ENCODE measurements around the gene CCDC57. TPM values are rescaled to one million over a fixed set of nuclear protein-coding genes. Genes with fewer than 3 reads are reported as not detected.
A peak's percentile ranks its signal among the peaks of the same experiment; 100 is the strongest.

Gene CCDC57
- total RNA-seq, 4 donors from 2014 or later, result 8.4 to 21.6 (median 16.4) TPM

DNA sequence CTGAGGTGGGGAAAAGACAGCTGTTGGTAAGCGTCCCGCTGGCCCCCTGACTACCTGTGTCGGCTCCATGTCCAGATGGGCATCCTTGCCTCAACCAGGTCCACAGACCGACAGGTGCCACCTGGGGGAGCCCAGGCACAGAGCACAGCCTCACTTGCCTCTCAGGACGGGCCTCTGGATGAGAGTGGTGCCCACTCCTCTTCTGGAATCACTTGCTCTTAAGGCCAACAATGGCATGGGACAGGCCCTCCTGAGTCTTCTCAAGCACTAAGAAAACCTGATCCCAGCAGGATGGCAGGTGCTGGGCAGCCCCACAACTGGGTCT, 33.4 kb upstream of the CCDC57 start:
- intact Hi-C loops (cut with DNase I), result no loop called here
- H3K36me3 ChIP-seq, result peaks cover 65 to 87% (median 77%) of the 10 kb centered on the region in 4 donors
- DNase-seq (ENCODE audit: extremely low spot score), result no peak
- peak overlapping the region; percentile 80 to 88 (median 86) for H3K27ac ChIP-seq (replicated peaks in 1 of 4)
- H3K9me3 ChIP-seq, result no peaks in the 10 kb centered on the region
- peaks cover 54 to 100% (median 89%) of the 10 kb centered on the region in 4 donors for H3K4me1 ChIP-seq
- TF ChIP-seq, protein P1, sequence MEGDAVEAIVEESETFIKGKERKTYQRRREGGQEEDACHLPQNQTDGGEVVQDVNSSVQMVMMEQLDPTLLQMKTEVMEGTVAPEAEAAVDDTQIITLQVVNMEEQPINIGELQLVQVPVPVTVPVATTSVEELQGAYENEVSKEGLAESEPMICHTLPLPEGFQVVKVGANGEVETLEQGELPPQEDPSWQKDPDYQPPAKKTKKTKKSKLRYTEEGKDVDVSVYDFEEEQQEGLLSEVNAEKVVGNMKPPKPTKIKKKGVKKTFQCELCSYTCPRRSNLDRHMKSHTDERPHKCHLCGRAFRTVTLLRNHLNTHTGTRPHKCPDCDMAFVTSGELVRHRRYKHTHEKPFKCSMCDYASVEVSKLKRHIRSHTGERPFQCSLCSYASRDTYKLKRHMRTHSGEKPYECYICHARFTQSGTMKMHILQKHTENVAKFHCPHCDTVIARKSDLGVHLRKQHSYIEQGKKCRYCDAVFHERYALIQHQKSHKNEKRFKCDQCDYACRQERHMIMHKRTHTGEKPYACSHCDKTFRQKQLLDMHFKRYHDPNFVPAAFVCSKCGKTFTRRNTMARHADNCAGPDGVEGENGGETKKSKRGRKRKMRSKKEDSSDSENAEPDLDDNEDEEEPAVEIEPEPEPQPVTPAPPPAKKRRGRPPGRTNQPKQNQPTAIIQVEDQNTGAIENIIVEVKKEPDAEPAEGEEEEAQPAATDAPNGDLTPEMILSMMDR (IDR thresholded peaks at IDR 0.05), result no peak
- no peak for TF ChIP-seq POLR2A (IDR thresholded peaks at IDR 0.05; ENCODE audit: low read depth)
- TF ChIP-seq POLR2AphosphoS5 (IDR thresholded peaks at IDR 0.05), result no peak
- TF ChIP-seq EP300 (IDR thresholded peaks at IDR 0.05), result no peak
- no peak overlapping the region for H3K4me3 ChIP-seq
- WGBS, result 100% methylated on average over 2 of the region's 5 CpGs
- no peaks in the 10 kb centered on the region for H3K27me3 ChIP-seq

DNA sequence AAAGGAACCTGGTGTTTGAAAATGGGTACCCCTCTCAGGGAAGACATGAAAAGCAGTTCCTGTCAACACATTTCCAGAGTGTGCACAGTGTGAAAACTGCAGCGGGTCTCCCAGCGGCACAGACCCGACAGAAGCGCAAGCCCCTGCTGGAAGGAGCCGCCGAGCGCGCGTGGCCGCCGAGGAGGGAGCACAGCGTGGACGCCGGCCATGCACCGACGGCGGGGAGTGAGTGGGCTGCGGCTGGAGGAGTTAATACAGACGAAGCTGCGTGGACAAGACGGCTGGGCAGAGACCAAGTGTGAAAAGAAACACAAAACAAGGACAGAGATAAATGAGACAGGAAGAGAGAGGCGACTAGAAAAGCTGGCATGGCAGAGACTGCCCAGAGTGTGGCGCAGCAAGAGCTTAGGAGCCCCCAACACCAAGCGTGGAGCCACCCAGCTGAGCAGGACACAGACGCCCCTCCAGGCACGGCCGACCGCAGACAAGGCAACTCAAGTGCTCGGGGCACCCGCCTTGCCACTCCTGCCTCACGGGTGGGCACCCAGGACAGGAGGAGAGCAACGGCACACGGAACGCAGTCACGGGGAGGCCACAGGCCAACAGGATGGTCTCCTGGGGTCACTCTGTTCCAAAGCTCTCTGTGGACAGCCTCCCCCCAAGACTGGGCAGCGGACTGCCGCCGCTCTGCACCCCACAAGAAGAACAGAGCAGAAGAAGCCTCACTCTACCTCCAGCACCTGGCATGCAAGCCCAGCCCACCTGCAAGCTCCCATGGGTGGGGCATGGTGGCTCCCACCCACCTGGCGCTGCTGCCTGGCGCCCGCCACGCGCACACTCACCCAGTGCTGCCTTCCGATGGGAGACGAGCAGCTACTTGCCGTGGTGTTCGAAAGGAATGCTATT, 32.7 kb upstream of the CCDC57 start:
- H3K9me3 ChIP-seq, result no peaks in the 10 kb centered on the region
- H3K4me3 ChIP-seq, result no peak overlapping the region
- no peaks in the 10 kb centered on the region for H3K27me3 ChIP-seq
- H3K27ac ChIP-seq (replicated peaks in 1 of 4), result peak overlapping the region; percentile 80 to 88 (median 86)
- intact Hi-C loops (cut with DNase I), result no loop called here
- H3K36me3 ChIP-seq, result peaks cover 59 to 81% (median 71%) of the 10 kb centered on the region in 4 donors
- WGBS, result 82% methylated on average over 34 of the region's 47 CpGs
- TF ChIP-seq, protein P1 (IDR thresholded peaks at IDR 0.05), result no peak
- no peak for TF ChIP-seq EP300 (IDR thresholded peaks at IDR 0.05)
- TF ChIP-seq POLR2A (IDR thresholded peaks at IDR 0.05; ENCODE audit: low read depth), result no peak
- no peak for TF ChIP-seq POLR2AphosphoS5 (IDR thresholded peaks at IDR 0.05)
- DNase-seq (ENCODE audit: extremely low spot score), result no peak
- H3K4me1 ChIP-seq, result peaks cover 59 to 100% (median 89%) of the 10 kb centered on the region in 4 donors

DNA sequence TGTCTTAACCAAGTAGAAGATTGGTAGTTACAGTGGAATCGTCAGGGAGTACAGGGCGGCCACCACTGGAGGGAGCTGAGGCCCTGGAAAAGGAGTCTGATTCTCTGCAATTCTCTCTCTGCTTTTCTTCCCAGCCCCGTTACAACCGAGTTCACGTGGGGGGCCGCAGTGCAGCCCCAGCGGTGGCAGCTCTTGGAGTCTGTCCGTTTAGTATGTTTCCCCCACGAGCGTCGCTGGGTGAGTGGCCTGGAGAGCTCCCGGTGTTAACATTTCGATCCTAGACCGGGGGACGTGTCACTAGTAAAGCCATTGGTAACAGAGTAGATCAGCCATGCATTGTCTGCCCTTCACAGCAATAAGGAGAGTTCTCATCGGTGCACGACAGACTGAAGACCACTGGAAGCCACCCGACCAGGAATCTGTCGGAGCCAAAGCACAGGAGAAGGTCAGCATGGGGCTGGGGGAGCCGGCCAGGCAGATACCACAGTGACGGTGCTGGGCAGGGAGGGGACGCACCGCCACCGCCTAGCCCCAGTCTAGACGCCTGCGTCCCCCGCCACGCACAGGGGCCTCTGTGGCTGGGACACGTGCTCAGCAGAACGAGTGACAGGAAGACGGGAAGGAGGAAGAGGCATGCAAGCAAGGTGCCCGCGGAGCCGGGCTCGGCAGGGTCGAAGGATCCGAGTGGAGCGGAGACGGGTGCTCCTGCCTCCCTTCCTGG, 31.9 kb upstream of the CCDC57 start:
- H3K4me1 ChIP-seq, result peaks cover 60 to 100% (median 89%) of the 10 kb centered on the region in 4 donors
- intact Hi-C loops (cut with DNase I), result no loop called here
- DNase-seq (ENCODE audit: extremely low spot score), result no peak

DNA sequence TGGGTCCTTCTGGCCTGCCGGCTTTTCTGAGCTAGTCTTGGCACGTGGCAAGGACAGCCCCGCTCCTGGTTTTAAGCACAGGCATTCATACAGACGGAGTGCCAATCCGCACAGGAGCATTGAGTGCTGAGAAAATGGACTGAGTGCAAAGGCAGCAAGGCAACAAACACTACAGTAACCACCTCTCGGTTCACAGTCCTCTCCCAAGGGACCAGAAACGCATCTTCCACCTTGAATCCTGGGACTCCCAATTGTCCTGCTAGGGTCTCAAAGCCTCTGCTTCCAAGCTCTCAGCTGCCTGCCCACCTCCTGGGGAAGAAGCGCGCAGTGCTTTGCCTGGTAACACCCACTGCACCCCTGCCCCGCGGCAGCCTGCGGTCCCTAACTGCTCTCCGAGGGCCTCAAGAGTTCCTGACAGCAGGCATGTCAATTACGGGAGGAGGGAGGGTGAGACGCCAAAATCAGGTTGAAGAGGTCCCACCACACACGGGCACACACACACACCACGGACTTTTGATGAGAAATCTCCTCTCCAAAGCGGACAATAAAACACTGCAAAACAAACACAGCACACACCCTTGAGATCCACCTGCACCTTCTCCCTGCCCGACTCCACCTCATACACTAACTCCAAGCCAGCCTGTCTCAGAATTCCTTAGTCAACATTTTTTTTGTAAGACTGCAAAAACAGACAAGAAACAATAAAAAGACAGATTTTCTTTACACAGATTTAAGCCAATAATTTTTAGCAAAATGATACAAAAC, 31.2 kb upstream of the CCDC57 start:
- peaks cover 43 to 73% (median 68%) of the 10 kb centered on the region in 4 donors for H3K36me3 ChIP-seq
- peak overlapping the region; percentile 81 to 89 (median 85) for H3K27ac ChIP-seq (replicated peaks in 1 of 4)
- WGBS, result 79% methylated on average over 14 of the region's 19 CpGs
- TF ChIP-seq, protein P1 (IDR thresholded peaks at IDR 0.05), result no peak
- TF ChIP-seq POLR2A (IDR thresholded peaks at IDR 0.05; ENCODE audit: low read depth), result no peak
- TF ChIP-seq POLR2AphosphoS5 (IDR thresholded peaks at IDR 0.05), result no peak
- TF ChIP-seq EP300 (IDR thresholded peaks at IDR 0.05), result no peak
- intact Hi-C loops (cut with DNase I), result no loop called here
- peaks cover 68 to 100% (median 93%) of the 10 kb centered on the region in 4 donors for H3K4me1 ChIP-seq
- H3K9me3 ChIP-seq, result no peaks in the 10 kb centered on the region
- DNase-seq (ENCODE audit: extremely low spot score), result no peak
- no peak overlapping the region for H3K4me3 ChIP-seq
- no peaks in the 10 kb centered on the region for H3K27me3 ChIP-seq

More for the DNA sequence above, 31.9 kb upstream of the CCDC57 start:
- Histone ChIP-seq H3K27ac (replicated peaks in 1 of 4) (peak overlapping the region; percentile 39 to 88 (median 84)), H3K36me3 (peaks cover 51 to 79% (median 68%) of the 10 kb centered on the region in 4 donors), H3K27me3 (no peaks in the 10 kb centered on the region), H3K4me3 (no peak overlapping the region), H3K9me3 (no peaks in the 10 kb centered on the region)
- TF ChIP-seq EP300 (IDR thresholded peaks at IDR 0.05) (no peak), POLR2A (IDR thresholded peaks at IDR 0.05; ENCODE audit: low read depth) (no peak)
- TF ChIP-seq, protein P1 (IDR thresholded peaks at IDR 0.05), result peak; percentile 43 to 61 (median 52)
- 73% methylated on average over 38 of the region's 39 CpGs for WGBS

All from esophagus muscularis mucosa (tissue), 4 donors.